Hepatocyte (in vitro differentiated cells): ENCODE data around the gene NCAPD3. TPM values are rescaled to one million over a fixed set of nuclear protein-coding genes. Genes with fewer than 3 reads are reported as not detected.

Experiments
- DNase-seq: peaks from one replicate; pipeline ENCODE4 v3.0.0-alpha.2; 2016; ENCODE audit warnings: low spot score
- H2AFZ ChIP-seq: fragments of 200-600 bp; sonication (generic); 2 replicates; pipeline ENCODE4 v1.6.0; 2016; ENCODE audit warnings: antibody characterized with exemption, mild to moderate bottlenecking
- H3K27ac ChIP-seq: fragments of 200-600 bp; sonication (generic); 2 replicates; pipeline ENCODE4 v1.5.1; 2016; ENCODE audit warnings: mild to moderate bottlenecking
- H3K27me3 ChIP-seq: fragments of 200-600 bp; sonication (generic); 2 replicates; pipeline ENCODE4 v1.6.1; 2016
- H3K36me3 ChIP-seq: fragments of 200-600 bp; sonication (generic); replicated peaks from 2 replicates; pipeline ENCODE4 v1.5.1; 2016; ENCODE audit warnings: low read depth; ENCODE audit not compliant: insufficient read depth
- H3K4me1 ChIP-seq: fragments of 200-600 bp; sonication (generic); 2 replicates; pipeline ENCODE4 v1.5.1; 2016; ENCODE audit warnings: mild to moderate bottlenecking, moderate library complexity; ENCODE audit not compliant: insufficient read depth
- H3K4me2 ChIP-seq: fragments of 200-600 bp; sonication (generic); 2 replicates; pipeline ENCODE4 v1.6.0; 2016
- H3K4me3 ChIP-seq: fragments of 200-600 bp; sonication (generic); 2 replicates; pipeline ENCODE4 v1.5.1; 2016; ENCODE audit warnings: mild to moderate bottlenecking
- H3K79me2 ChIP-seq: fragments of 200-600 bp; sonication (generic); 2 replicates; pipeline ENCODE4 v1.6.0; 2017; ENCODE audit warnings: mild to moderate bottlenecking
- H3K9me2 ChIP-seq: fragments of 200-600 bp; sonication (generic); replicated peaks from 2 replicates; pipeline ENCODE4 v1.6.0; 2017; ENCODE audit warnings: mild to moderate bottlenecking; ENCODE audit not compliant: insufficient read depth
- H3K9me3 ChIP-seq: fragments of 200-600 bp; sonication (generic); 2 replicates; pipeline ENCODE4 v1.5.1; 2016; ENCODE audit warnings: low read depth, mild to moderate bottlenecking
- H4K20me1 ChIP-seq: fragments of 200-600 bp; sonication (generic); 2 replicates; pipeline ENCODE4 v1.6.0; 2016; ENCODE audit warnings: mild to moderate bottlenecking; ENCODE audit not compliant: insufficient read depth, poor library complexity, severe bottlenecking
- EZH2 ChIP-seq: fragments of 200-600 bp; sonication (generic); IDR thresholded peaks from 2 replicates; pipeline ENCODE4 v1.6.1; 2016; ENCODE audit warnings: antibody characterized with exemption, mild to moderate bottlenecking, borderline replicate concordance
- EZH2phosphoT487 ChIP-seq: fragments of 200-600 bp; sonication (generic); IDR thresholded peaks from one replicate; pipeline ENCODE4 v1.6.1; 2018; ENCODE audit warnings: antibody characterized with exemption, mild to moderate bottlenecking, low read depth, moderate library complexity; ENCODE audit not compliant: unreplicated experiment, severe bottlenecking
- WGBS: methylation state at CpG from one replicate; pipeline ENCODE4 v1.1.6; 2016; ENCODE audit warnings: low lambda C conversion rate; ENCODE audit errors: missing lambda C conversion rate; 5-methylcytosine and 5-hydroxymethylcytosine counted together
- polyA plus RNA-seq: library from polyadenylated mRNA; unstranded; fragments of >200 nt; fragmentation: Nextera tagmentation; extraction: Ambion mirVana; gene quantifications from 2 replicates; pipeline ENCODE4 v1.2.1, GENCODE V29; 2016
- total RNA-seq: library from RNA; depleted of rRNA; stranded (reverse); fragments of >200 nt; gene quantifications from 2 replicates; pipeline ENCODE4 v1.2.3, GENCODE V29; 2014
- TF ChIP-seq, protein P1 (sequence below): fragments of 200-600 bp; sonication (generic); IDR thresholded peaks from 2 replicates; pipeline ENCODE4 v1.5.1; 2016; ENCODE audit warnings: antibody characterized with exemption, mild to moderate bottlenecking; ENCODE audit not compliant: poor library complexity

NCAPD3 gene
- total and polyA plus RNA-seq, 2 experiments from 2014 or later, result 8.8 to 9.5 TPM

GRCh38 chr11:134152696-134153095, 71.1 kb downstream of the NCAPD3 start:
- Histone ChIP-seq H3K27ac (no peak overlapping the region), H4K20me1 (no peaks in the 10 kb centered on the region), H3K4me2 (no peak overlapping the region), H3K79me2 (no peaks in the 10 kb centered on the region), H3K27me3 (no peaks in the 10 kb centered on the region), H3K36me3 (no peaks in the 10 kb centered on the region), H2AFZ (no peak overlapping the region), H3K9me2 (no peaks in the 10 kb centered on the region), H3K4me3 (no peak overlapping the region), H3K9me3 (no peaks in the 10 kb centered on the region), H3K4me1 (peaks cover 3% of the 10 kb centered on the region)
- DNase-seq, result no peak
- TF ChIP-seq EZH2phosphoT487 (no peak), EZH2 (no peak)
- TF ChIP-seq, protein P1, sequence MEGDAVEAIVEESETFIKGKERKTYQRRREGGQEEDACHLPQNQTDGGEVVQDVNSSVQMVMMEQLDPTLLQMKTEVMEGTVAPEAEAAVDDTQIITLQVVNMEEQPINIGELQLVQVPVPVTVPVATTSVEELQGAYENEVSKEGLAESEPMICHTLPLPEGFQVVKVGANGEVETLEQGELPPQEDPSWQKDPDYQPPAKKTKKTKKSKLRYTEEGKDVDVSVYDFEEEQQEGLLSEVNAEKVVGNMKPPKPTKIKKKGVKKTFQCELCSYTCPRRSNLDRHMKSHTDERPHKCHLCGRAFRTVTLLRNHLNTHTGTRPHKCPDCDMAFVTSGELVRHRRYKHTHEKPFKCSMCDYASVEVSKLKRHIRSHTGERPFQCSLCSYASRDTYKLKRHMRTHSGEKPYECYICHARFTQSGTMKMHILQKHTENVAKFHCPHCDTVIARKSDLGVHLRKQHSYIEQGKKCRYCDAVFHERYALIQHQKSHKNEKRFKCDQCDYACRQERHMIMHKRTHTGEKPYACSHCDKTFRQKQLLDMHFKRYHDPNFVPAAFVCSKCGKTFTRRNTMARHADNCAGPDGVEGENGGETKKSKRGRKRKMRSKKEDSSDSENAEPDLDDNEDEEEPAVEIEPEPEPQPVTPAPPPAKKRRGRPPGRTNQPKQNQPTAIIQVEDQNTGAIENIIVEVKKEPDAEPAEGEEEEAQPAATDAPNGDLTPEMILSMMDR, result no peak
- 91% methylated on average over 9 of the region's 9 CpGs for WGBS

DNA sequence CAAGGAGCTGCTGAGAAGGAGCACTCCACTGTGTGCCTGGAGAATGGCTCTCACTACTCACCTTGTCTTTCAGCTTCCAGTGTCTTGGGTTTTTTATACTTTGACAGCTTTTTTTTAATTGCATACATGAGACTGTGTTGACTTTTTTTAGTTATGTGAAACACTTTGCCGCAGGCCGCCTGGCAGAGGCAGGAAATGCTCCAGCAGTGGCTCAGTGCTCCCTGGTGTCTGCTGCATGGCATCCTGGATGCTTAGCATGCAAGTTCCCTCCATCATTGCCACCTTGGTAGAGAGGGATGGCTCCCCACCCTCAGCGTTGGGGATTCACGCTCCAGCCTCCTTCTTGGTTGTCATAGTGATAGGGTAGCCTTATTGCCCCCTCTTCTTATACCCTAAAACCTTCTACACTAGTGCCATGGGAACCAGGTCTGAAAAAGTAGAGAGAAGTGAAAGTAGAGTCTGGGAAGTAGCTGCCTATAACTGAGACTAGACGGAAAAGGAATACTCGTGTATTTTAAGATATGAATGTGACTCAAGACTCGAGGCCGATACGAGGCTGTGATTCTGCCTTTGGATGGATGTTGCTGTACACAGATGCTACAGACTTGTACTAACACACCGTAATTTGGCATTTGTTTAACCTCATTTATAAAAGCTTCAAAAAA, 72.6 kb downstream of the NCAPD3 start:
- TF ChIP-seq EZH2 (no peak), EZH2phosphoT487 (no peak)
- TF ChIP-seq, protein P1, result no peak

DNA sequence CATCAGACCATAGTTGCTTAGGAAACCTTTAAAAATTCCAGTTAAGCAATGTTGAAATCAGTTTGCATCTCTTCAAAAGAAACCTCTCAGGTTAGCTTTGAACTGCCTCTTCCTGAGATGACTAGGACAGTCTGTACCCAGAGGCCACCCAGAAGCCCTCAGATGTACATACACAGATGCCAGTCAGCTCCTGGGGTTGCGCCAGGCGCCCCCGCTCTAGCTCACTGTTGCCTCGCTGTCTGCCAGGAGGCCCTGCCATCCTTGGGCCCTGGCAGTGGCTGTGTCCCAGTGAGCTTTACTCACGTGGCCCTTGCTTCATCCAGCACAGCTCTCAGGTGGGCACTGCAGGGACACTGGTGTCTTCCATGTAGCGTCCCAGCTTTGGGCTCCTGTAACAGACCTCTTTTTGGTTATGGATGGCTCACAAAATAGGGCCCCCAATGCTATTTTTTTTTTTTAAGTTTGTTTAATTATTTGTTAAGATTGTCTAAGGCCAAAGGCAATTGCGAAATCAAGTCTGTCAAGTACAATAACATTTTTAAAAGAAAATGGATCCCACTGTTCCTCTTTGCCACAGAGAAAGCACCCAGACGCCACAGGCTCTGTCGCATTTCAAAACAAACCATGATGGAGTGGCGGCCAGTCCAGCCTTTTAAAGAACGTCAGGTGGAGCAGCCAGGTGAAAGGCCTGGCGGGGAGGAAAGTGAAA, 73.4 kb downstream of the NCAPD3 start:
- TF ChIP-seq EZH2, result no peak
- no peak for TF ChIP-seq EZH2phosphoT487
- TF ChIP-seq, protein P1, result no peak
- no peak overlapping the region for H3K4me3 ChIP-seq
- no peaks in the 10 kb centered on the region for H3K9me3 ChIP-seq
- no peaks in the 10 kb centered on the region for H3K9me2 ChIP-seq
- H3K27ac ChIP-seq, result no peak overlapping the region
- H4K20me1 ChIP-seq, result no peaks in the 10 kb centered on the region
- no peaks in the 10 kb centered on the region for H3K36me3 ChIP-seq
- no peaks in the 10 kb centered on the region for H3K4me1 ChIP-seq
- no peaks in the 10 kb centered on the region for H3K27me3 ChIP-seq
- 96% methylated on average over 12 of the region's 12 CpGs for WGBS
- no peak overlapping the region for H3K4me2 ChIP-seq
- no peak for DNase-seq
- H2AFZ ChIP-seq, result no peak overlapping the region
- no peaks in the 10 kb centered on the region for H3K79me2 ChIP-seq

More for the DNA sequence above, 72.6 kb downstream of the NCAPD3 start:
- H3K4me2 ChIP-seq, result no peak overlapping the region
- no peak overlapping the region for H3K27ac ChIP-seq
- H3K79me2 ChIP-seq, result no peaks in the 10 kb centered on the region
- no peaks in the 10 kb centered on the region for H3K4me1 ChIP-seq
- H4K20me1 ChIP-seq, result no peaks in the 10 kb centered on the region
- no peak for DNase-seq
- no peaks in the 10 kb centered on the region for H3K27me3 ChIP-seq
- 94% methylated on average over 10 of the region's 10 CpGs for WGBS
- no peak overlapping the region for H2AFZ ChIP-seq
- H3K4me3 ChIP-seq, result no peak overlapping the region
- H3K9me2 ChIP-seq, result no peaks in the 10 kb centered on the region
- H3K36me3 ChIP-seq, result no peaks in the 10 kb centered on the region
- H3K9me3 ChIP-seq, result no peaks in the 10 kb centered on the region
